Ovary (tissue), 3 donors: ENCODE data around the gene NLE1.

Experiments used
- CTCF ChIP-seq, 3 donors: fragments of 450-650 bp in 2 of 3; fragments of 200-600 bp in 1 of 3; IDR thresholded peaks; one replicate each; pipeline versions ENCODE4 v1.5.1 to v1.8.0; 2016 to 2022; ENCODE audit warnings: antibody characterized with exemption in 3 of 3, mild to moderate bottlenecking in 1 of 3
- EP300 ChIP-seq: sonication (generic); formaldehyde crosslinking; IDR thresholded peaks from one replicate; pipeline ENCODE4 v1.6.1; 2017; ENCODE audit warnings: antibody characterized with exemption
- POLR2A ChIP-seq: fragments of 450-650 bp; IDR thresholded peaks from one replicate; pipeline ENCODE4 v1.6.1; 2017; ENCODE audit warnings: antibody characterized with exemption, mild to moderate bottlenecking, moderate library complexity
- donor health status: DM: no; HTN: no; CAD: no.

DNA sequence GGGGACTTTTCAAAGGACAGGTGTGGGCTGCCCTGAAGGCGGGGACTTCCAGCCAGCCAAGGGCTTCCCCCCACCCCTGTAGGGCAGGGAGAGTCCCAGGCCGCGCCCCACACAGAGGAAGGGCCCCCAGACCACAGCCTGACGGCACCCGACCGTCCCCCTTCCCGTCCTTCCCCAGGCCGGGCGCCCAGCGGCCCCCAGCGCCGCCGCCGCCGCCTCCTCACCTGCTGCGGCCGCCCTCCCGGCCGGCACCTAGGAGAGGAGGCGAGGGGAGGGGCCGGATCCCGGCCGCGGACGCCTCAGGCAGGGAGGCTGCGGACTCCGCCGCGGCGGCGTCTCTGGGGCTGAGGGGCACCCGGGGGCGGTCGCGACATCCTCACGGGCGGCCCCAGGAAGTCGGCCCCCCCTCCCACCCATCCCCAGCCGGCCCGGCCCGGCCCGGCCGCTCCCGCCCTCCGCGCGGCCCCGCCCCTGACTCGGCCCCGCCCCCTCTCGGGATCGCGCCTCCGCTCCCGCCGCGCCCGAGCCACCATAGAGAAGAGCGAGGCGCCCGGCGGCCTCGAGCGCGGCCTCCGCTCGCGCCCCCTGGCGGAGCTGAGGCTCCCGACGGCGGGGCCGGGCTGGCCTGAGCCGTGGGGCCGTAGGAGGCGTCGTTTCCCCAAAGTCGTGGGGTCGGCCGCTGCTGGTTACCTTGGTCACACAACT is 53.1 kb downstream of the NLE1 start:
- TF ChIP-seq CTCF (IDR thresholded peaks at IDR 0.05), result peak; percentile 79 to 82 (median 82)
- TF ChIP-seq POLR2A, result peak; percentile 36
- TF ChIP-seq EP300, result no peak
